ENCODE results near the gene TENT4B. TPM values are rescaled to one million over a fixed set of nuclear protein-coding genes. Genes with fewer than 3 reads are reported as not detected.

TENT4B gene
- total RNA-seq, 1 experiment from 2014 or later: 16.9 TPM

DNA sequence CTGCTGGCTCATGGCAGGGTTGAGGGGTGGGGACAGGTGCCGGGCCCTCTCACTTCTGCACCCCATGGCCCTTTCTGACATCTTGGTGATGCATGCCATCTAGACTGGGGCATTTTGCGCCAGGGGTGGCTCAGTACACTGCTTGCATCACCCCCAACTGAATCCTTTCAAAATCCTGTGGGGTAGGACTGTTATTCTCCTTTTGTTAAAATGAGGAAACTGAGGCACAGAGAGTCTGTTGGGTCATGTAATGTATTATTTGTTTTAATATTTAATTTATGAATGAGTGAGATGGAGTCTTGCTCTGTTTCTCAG, 123.2 kb downstream of the TENT4B start:
- TF ChIP-seq JUND (IDR thresholded peaks at IDR 0.05) (no peak), RAD21 (IDR thresholded peaks at IDR 0.05; ENCODE audit: low read depth) (no peak)
- TF ChIP-seq, protein P1, sequence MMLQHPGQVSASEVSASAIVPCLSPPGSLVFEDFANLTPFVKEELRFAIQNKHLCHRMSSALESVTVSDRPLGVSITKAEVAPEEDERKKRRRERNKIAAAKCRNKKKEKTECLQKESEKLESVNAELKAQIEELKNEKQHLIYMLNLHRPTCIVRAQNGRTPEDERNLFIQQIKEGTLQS (IDR thresholded peaks at IDR 0.05): no peak
- CTCF ChIA-PET: no interaction called here
- RAD21 ChIA-PET (ENCODE audit: low non-redundant PET in 1 of 2, low total read pairs in 2 of 2, uncharacterized antibody in 2 of 2, unreplicated experiment in 2 of 2): no interaction called here

DNA sequence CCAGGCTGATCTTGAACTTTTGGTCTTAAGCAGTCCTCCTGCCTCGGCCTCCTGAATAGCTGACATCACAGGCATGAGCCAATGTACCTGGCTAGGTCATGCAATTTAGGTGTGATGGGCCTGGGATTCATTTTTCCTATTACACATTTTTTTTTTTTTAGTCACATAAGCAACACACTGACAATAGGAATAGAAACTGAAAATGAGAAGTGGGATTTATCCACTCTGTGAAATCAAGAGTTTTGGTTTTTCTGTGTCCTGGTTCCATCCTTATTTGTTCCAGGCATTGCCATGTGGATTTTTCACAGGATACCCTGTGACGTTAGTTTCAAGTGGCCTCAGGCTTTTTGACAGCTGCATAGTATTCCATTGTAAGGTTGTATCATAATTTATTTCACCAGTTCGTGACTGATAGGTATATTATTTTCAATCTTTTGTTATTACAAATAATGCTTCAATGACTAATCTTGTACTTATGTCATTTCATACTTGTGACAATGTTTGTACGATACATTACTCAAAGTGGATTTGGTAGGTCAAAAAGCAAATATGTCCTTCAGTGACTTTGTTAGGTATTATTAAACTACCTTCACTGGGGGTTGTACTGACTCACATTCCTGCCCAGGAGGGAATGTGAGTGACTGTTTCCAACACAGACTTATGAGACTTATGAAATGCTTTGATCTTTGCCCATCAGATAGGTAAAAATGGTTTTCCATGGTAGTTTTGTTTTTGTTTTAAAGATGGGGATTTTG, 123.9 kb downstream of the TENT4B start:
- POLR2A ChIA-PET: no interaction called here
- Histone ChIP-seq H3K9me2 (ENCODE audit: insufficient read depth) (no peaks in the 10 kb centered on the region), H3K4me1 (ENCODE audit: control insufficient read depth in 1 of 2, insufficient read depth in 2 of 2, low read length in 2 of 2) (no peaks in the 10 kb centered on the region), H3K36me3 (ENCODE audit: control insufficient read depth in 1 of 2, insufficient read depth in 2 of 2, low read length in 2 of 2) (no peaks in the 10 kb centered on the region), H3K9me3 (ENCODE audit: control insufficient read depth in 1 of 2, insufficient read depth in 1 of 2, low read depth in 1 of 2, low read length in 2 of 2) (no peaks in the 10 kb centered on the region), H4K20me1 (ENCODE audit: insufficient read depth) (no peaks in the 10 kb centered on the region), H3K4me3 (replicated peaks in 1 of 2; ENCODE audit: low read depth in 1 of 2, low read length in 2 of 2) (no peak overlapping the region), H3K79me2 (ENCODE audit: insufficient read depth, low read length) (peaks cover 10% of the 10 kb centered on the region; the same call in 1 of the 2 replicates), H3K9ac (ENCODE audit: low read length) (no peak overlapping the region), H2AFZ (ENCODE audit: low read depth, low read length, poor library complexity, severe bottlenecking) (no peak overlapping the region), H3K27me3 (ENCODE audit: insufficient read depth, low read length) (no peaks in the 10 kb centered on the region), H3K27ac (ENCODE audit: low read depth, low read length) (no peak overlapping the region), H3K4me2 (ENCODE audit: low read length) (no peak overlapping the region)
- TF ChIP-seq EZH2 (IDR thresholded peaks at IDR 0.05): no peak
- TF ChIP-seq, protein P2, sequence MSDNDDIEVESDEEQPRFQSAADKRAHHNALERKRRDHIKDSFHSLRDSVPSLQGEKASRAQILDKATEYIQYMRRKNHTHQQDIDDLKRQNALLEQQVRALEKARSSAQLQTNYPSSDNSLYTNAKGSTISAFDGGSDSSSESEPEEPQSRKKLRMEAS (IDR thresholded peaks at IDR 0.05): no peak
- no peak for TF ChIP-seq YY1 (IDR thresholded peaks at IDR 0.05; ENCODE audit: extremely low read depth, insufficient replicate concordance, low read depth, low read length)
- no peak for TF ChIP-seq EGR1 (IDR thresholded peaks at IDR 0.05; ENCODE audit: low read depth)
- no peak for TF ChIP-seq POLR2AphosphoS5 (IDR thresholded peaks at IDR 0.05; ENCODE audit: low read depth, low read length)
- TF ChIP-seq SIN3A (IDR thresholded peaks at IDR 0.05; ENCODE audit: low read depth): no peak
- intact Hi-C loops (cut with micrococcal nuclease): no loop called here
- RAD21 ChIA-PET (ENCODE audit: low non-redundant PET in 1 of 2, low total read pairs in 2 of 2, uncharacterized antibody in 2 of 2, unreplicated experiment in 2 of 2): no interaction called here
- no TSS peak for BruUV-seq (replicated peaks)
- ATAC-seq (no peak), DNase-seq (ENCODE audit: low read depth, low spot score) (no peak)
- CTCF ChIA-PET: no interaction called here

More for the DNA sequence above, 123.2 kb downstream of the TENT4B start:
- intact Hi-C loops (cut with micrococcal nuclease): no loop called here
- POLR2A ChIA-PET: no interaction called here
- no peak overlapping the region for H3K4me3 ChIP-seq (replicated peaks in 1 of 2; ENCODE audit: low read depth in 1 of 2, low read length in 2 of 2)
- no peak overlapping the region for H2AFZ ChIP-seq (ENCODE audit: low read depth, low read length, poor library complexity, severe bottlenecking)
- no TSS peak for BruUV-seq (replicated peaks)
- H3K79me2 ChIP-seq (ENCODE audit: insufficient read depth, low read length): peaks cover 10% of the 10 kb centered on the region; the same call in 1 of the 2 replicates
- H3K36me3 ChIP-seq (ENCODE audit: control insufficient read depth in 1 of 2, insufficient read depth in 2 of 2, low read length in 2 of 2): no peaks in the 10 kb centered on the region
- no peaks in the 10 kb centered on the region for H4K20me1 ChIP-seq (ENCODE audit: insufficient read depth)
- H3K27ac ChIP-seq (ENCODE audit: low read depth, low read length): no peak overlapping the region
- DNase-seq (ENCODE audit: low read depth, low spot score): no peak
- H3K9me2 ChIP-seq (ENCODE audit: insufficient read depth): no peaks in the 10 kb centered on the region
- no peaks in the 10 kb centered on the region for H3K4me1 ChIP-seq (ENCODE audit: control insufficient read depth in 1 of 2, insufficient read depth in 2 of 2, low read length in 2 of 2)
- no peak overlapping the region for H3K4me2 ChIP-seq (ENCODE audit: low read length)
- ATAC-seq: no peak
- no peaks in the 10 kb centered on the region for H3K27me3 ChIP-seq (ENCODE audit: insufficient read depth, low read length)
- no peak overlapping the region for H3K9ac ChIP-seq (ENCODE audit: low read length)
- H3K9me3 ChIP-seq (ENCODE audit: control insufficient read depth in 1 of 2, insufficient read depth in 1 of 2, low read depth in 1 of 2, low read length in 2 of 2): no peaks in the 10 kb centered on the region

Measured in HCT116 (cell line).